Progenitor cell of endocrine pancreas (in vitro differentiated cells): ENCODE measurements around the gene ECM1. TPM values are rescaled to one million over a fixed set of nuclear protein-coding genes. Genes with fewer than 3 reads are reported as not detected.

ENCODE experiments used
- DNase-seq: peaks from one replicate; pipeline ENCODE4 v3.0.0; 2021; ENCODE audit warnings: low spot score; ENCODE audit not compliant: unreplicated experiment
- H3K27ac Mint-ChIP-seq: 2 replicates; pipeline ENCODE4 v1.8.0; 2021; ENCODE audit warnings: mild to moderate bottlenecking, moderate library complexity, mixed read lengths
- H3K27me3 Mint-ChIP-seq: 2 replicates; pipeline ENCODE4 v1.8.0; 2021; ENCODE audit warnings: mixed read lengths
- H3K36me3 Mint-ChIP-seq: 2 replicates; pipeline ENCODE4 v1.8.0; 2022; ENCODE audit warnings: mixed read lengths; ENCODE audit not compliant: insufficient read depth
- H3K4me1 Mint-ChIP-seq: 2 replicates; pipeline ENCODE4 v1.8.0; 2021; ENCODE audit warnings: low read depth, mixed read lengths
- H3K4me3 Mint-ChIP-seq: 2 replicates; pipeline ENCODE4 v1.8.0; 2021; ENCODE audit warnings: low read depth, mild to moderate bottlenecking, moderate library complexity, mixed read lengths
- H3K9me3 Mint-ChIP-seq: 2 replicates; pipeline ENCODE4 v1.8.0; 2021; ENCODE audit warnings: low read depth, mixed read lengths
- long read RNA-seq: library from polyadenylated mRNA; unstranded; transcript quantifications from one replicate; pipeline ENCODE4 v2.0.0, GENCODE V29; 2020
- total RNA-seq: library from RNA; stranded (reverse); gene quantifications from 2 replicates; pipeline ENCODE4 v1.2.1, GENCODE V29; 2021
- TF ChIP-seq, protein P1 (sequence below): fragments of 200-600 bp; sonication (generic); IDR thresholded peaks from one replicate; pipeline ENCODE4 v1.5.0; 2021; ENCODE audit warnings: antibody characterized with exemption, mild to moderate bottlenecking; ENCODE audit not compliant: unreplicated experiment

The ECM1 gene
- 1.9 and 2.1 TPM in 2 replicates for total RNA-seq
- long read RNA-seq: 0 reads

DNA sequence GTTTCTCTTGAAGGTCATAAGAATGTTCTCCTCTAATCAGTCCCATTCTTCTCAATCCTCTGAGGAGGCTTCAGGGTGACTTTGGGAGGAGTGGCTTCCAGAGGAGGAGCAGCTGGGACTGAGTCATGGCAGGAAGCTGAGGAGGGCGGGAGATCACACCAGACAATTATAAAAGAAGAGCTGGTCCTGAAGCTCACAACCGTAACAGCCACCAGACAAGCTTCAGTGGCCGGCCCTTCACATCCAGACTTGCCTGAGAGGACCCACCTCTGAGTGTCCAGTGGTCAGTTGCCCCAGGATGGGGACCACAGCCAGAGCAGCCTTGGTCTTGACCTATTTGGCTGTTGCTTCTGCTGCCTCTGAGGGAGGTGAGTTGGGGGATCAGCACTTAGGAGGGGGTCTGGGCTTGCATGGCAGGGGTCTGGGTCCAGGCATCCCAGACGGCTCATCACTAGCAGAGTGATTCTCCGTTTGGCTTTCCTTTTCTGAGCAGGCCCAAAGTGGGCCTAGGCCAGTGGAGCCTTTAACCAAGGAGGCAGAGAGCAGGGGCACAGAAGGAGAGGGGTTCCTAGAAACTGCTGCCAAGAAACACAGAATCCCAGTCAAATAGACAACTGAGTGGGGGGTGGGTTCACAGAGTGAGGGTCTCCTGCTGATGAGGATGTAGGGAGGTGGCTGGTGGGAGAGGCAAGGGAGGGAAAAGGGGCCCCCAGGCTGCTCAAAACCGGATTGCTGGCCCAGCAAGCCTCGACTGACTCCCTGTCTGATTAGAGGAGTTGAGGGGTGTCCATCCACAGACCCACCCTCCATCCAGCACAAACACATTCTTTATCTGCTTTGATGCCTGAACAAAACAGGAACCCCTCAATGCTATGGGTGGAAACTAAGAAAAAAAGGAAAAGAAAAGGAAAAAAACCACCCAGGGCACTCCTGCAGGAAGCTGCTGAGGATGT lies at the start of gene ECM1:
Gene ECM1, plus strand, starts transcription at position 198 of the 953 bp plus-strand sequence. Its CDS starts 101 bp downstream, at position 299.
- no peaks in the 10 kb centered on the region for H3K27me3 Mint-ChIP-seq
- H3K4me1 Mint-ChIP-seq: peaks cover 2% of the 10 kb centered on the region
- TF ChIP-seq, protein P1, sequence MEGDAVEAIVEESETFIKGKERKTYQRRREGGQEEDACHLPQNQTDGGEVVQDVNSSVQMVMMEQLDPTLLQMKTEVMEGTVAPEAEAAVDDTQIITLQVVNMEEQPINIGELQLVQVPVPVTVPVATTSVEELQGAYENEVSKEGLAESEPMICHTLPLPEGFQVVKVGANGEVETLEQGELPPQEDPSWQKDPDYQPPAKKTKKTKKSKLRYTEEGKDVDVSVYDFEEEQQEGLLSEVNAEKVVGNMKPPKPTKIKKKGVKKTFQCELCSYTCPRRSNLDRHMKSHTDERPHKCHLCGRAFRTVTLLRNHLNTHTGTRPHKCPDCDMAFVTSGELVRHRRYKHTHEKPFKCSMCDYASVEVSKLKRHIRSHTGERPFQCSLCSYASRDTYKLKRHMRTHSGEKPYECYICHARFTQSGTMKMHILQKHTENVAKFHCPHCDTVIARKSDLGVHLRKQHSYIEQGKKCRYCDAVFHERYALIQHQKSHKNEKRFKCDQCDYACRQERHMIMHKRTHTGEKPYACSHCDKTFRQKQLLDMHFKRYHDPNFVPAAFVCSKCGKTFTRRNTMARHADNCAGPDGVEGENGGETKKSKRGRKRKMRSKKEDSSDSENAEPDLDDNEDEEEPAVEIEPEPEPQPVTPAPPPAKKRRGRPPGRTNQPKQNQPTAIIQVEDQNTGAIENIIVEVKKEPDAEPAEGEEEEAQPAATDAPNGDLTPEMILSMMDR: no peak
- no peaks in the 10 kb centered on the region for H3K9me3 Mint-ChIP-seq
- DNase-seq: no peak
- H3K27ac Mint-ChIP-seq: no peak within 1 kb of the TSS
- peaks cover 10% of the 10 kb centered on the region for H3K36me3 Mint-ChIP-seq
- no peak within 1 kb of the TSS for H3K4me3 Mint-ChIP-seq

- Mint-ChIP-seq H3K36me3 (peaks cover 15% of the 10 kb centered on the region), H3K9me3 (no peaks in the 10 kb centered on the region), H3K27me3 (no peaks in the 10 kb centered on the region), H3K4me3 (no peak overlapping the region), H3K27ac (peak overlapping the region; percentile 86), H3K4me1 (no peaks in the 10 kb centered on the region)
- DNase-seq: peak; percentile 55
- TF ChIP-seq, protein P1: peak; percentile 79
Measured at GRCh38 chr1:150464422-150464826, 43.5 kb upstream of the ECM1 start.

- Mint-ChIP-seq H3K27me3 (no peaks in the 10 kb centered on the region), H3K27ac (no peak overlapping the region), H3K9me3 (no peaks in the 10 kb centered on the region), H3K4me3 (no peak overlapping the region), H3K4me1 (peaks cover 5% of the 10 kb centered on the region), H3K36me3 (peaks cover 25% of the 10 kb centered on the region)
- no peak for DNase-seq
- TF ChIP-seq, protein P1: no peak
Measured at GRCh38 chr1:150466964-150467363, 40.9 kb upstream of the ECM1 start.

DNA sequence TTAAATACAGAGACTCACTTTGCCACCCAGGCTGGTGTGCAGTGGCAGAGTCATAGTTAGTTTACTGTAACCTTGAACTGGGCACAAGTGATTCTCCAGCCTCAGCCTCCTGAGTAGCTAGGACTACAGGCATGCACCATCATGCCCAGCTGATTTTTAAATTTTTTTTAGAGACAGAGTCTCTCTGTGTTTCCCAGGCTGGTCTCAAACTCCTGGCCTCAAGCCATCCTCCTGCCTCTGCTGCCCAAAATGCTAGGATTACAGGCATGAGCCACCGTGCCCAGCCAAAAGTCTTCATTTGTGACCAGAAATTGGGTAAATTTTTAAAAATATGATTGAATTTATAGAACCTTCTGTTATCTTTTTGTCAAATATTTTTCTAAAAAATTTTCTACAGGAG lies 38.6 kb upstream of the ECM1 start:
- Mint-ChIP-seq H3K9me3 (no peaks in the 10 kb centered on the region), H3K4me1 (peaks cover 5% of the 10 kb centered on the region), H3K27me3 (no peaks in the 10 kb centered on the region), H3K4me3 (no peak overlapping the region), H3K36me3 (peaks cover 23% of the 10 kb centered on the region), H3K27ac (no peak overlapping the region)
- no peak for DNase-seq
- TF ChIP-seq, protein P1: no peak

DNA sequence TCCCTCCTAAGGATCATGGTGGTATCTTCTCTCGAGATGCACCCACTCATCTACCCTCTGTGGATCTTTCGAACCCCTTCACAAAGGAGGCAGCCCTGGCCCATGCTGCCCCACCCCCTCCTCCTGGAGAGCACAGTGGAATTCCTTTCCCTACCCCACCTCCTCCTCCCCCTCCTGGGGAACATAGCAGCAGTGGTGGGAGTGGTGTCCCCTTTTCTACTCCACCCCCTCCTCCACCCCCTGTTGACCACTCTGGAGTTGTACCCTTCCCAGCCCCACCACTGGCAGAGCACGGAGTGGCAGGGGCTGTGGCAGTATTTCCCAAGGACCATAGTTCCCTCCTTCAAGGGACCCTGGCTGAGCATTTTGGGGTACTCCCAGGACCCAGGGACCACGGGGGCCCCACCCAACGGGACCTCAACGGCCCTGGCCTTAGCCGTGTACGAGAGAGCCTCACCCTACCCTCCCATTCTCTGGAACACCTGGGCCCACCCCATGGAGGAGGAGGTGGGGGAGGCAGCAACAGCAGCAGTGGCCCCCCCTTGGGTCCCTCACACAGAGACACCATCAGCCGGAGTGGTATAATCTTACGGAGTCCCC lies 35.2 kb upstream of the ECM1 start:
- Mint-ChIP-seq H3K4me1 (peaks cover 7% of the 10 kb centered on the region), H3K36me3 (peaks cover 16% of the 10 kb centered on the region), H3K9me3 (no peaks in the 10 kb centered on the region), H3K27ac (no peak overlapping the region), H3K27me3 (no peaks in the 10 kb centered on the region), H3K4me3 (no peak overlapping the region)
- no peak for DNase-seq
- TF ChIP-seq, protein P1: no peak
